HG03025 (cell line): ENCODE data around the gene TMEM184A.
A peak's percentile ranks its signal among the peaks of the same experiment; 100 is the strongest.

Experiments
- ATAC-seq: cut with Tn5 transposase; IDR thresholded peaks from one replicate; pipeline ENCODE4 v1.9.1; 2021; ENCODE audit warnings: mild to moderate bottlenecking, moderate library complexity; ENCODE audit not compliant: unreplicated experiment, low FRiP score

TMEM184A gene

DNA sequence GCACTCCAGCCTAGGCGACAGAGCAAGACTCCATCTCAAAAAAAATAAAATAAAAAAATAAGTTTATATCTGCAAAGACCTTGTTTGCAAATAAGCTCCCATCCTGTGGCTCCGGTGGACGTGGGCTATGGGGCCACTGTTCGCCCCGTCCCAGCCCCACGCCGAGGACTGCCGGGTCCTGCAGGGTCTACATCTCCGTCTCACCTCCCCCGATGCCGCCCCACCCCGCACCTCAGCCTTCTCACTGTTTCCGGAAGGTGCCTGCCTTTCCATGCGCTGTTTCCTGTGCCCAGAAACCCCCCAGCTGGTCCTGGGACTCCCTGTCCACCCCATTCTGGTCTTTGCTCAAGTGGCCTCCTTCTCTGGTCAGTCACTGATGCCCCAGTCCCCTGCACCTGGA, 46.8 kb downstream of the TMEM184A start:
- ATAC-seq = no peak

DNA sequence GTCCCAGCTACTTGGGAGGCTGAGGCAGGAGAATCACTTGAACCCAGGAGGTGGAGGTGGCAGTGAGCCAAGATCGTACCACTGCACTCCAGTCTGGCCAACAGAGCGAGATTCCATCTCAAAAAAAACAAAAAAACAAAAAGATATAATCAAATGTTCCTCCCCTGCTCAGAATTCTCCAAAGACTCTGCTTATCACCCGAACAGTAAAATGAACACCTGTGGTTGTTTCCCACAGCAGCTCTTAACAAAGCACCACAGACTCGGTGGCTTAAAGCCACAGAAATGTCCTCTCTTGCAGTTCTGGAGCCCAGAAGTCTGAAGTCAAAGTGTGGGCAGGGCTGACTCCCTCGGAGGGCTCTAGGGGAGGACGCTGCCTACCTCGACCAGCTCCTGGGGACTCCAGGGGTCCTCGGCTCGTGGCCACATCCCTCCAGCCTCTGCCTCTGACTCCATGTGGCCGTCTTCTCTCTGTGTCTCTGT, 47.7 kb downstream of the TMEM184A start:
- ATAC-seq = no peak

DNA sequence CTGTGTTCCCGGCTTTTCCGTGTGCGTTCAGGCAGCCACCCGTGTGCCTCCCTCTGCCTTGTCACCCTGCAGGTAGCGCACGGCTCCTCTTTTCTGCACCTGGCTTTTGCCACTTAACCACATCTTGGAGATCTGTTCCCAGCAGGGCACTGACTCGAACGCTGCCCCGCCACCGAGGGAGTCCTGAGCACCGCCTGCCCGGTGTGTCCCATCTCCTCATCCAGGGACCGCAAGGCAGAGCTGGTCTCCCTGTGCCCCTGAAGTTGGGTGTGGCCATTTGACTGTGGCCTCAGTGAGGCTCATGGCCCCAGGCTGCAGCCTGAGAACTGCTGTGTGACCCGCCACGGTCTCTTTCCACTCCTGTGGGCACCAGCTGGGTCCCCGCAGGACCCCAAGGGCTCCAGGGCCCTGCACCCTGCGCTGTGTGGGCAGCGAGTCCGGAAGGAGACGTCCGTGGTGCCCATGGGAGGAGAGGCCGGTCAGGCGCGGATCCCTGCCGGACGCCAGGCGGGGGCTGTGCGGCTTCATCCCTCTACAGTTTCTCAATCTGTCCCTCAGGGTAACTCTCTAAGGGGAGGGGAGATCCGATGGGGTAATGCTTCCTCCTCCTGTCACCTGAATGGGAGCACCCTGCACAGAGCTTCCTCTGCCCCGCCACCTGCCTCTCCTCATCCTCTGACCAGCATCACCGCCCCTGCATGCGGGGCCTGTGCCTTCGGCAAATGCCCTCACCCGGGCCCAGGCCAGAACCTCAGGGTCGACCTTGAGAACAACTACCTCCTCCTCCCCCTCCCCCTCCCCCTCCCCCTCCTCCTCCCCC, 50.1 kb downstream of the TMEM184A start:
- no peak for ATAC-seq

DNA sequence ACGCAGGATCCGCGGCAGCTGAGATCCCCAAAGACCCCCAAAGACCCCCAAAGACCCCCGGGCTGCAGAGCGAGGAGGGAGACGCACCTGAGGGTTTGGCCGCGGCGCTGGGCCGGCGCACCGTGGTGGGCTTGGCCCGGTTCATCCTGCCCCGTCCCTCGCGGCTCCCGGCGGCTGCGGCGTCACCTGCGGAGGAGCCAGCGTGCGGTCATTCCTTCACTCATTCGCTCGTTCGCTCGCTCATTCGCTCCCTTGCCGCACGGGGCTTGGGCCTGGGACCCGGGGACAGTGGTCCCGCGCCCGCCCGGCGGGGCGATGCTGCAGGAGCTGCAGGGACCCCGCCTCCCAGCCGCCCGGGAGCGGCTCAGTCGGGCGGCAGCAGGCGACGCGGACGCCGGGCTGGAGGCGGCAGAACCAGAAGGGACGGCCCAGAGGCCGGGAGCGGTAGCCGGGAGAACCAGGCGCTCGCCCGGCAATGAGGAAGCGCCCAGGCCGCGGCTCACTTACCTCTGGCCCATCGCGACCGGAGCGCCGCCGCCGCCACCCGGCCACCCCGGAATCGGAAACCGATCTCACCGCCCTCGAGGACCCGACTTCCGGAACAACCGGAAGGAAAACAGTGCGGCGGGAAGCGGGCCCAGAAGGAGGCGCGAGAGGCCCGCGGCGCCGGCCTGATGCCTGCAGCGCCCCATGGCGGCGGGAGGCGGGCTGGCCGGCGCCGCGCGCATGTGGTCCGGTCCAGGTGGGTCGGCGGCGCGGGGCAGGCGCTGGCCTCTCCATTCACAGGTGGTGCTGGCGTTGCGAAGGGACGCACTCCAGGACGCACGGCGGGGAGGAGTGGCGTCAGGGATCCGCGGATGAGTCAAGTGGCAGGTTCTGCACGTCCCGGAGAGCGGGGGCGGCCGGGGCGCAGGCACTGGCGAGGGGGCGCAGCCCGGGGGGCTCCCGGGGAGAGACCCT, 51.9 kb downstream of the TMEM184A start, which contains the start of gene INTS1:
Gene INTS1 (minus strand): TSS at position 574 of the 960 bp plus-strand sequence. CDS start 429 bp downstream, at position 145.
- ATAC-seq = peak; percentile 81

DNA sequence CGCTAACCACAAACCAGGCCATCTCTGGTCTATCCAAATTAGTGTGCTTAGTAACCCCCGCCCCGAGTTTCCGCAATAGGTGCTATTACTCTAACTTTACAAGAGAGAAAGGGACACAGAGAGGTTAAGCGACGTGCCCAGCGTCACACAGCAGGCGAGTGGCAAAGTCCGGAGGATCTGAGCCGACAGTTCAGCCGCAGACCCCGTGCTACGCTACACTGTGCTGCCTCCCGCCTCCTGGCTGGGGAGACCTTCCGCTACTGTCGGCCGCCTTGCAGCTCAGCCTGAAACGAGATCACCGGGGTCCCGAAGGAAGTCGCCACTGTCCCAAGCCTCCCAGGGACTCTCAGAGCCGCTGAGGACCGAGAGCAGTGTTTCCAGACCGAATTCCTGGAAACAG, 52.6 kb downstream of the TMEM184A start:
- ATAC-seq = no peak

DNA sequence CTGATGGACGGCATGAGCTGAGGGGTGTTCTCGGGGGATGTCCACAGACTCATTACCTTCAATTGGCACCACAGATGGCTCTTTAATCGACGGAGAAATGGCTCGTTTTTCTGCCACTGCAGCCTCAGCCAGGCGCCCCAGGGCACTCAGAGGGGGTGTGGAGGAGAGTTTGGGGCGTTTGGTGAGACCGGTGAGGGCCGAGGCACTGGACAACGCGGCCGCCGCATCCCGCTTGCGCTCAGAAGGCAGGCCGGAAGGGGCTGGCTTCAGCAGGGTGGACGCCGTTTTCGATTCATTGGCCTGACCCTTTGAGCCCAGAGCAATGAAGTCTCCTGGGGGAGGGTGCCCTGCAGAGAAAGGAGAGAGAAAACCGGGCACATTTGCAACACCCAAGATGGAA, 53.2 kb downstream of the TMEM184A start:
- no peak for ATAC-seq

DNA sequence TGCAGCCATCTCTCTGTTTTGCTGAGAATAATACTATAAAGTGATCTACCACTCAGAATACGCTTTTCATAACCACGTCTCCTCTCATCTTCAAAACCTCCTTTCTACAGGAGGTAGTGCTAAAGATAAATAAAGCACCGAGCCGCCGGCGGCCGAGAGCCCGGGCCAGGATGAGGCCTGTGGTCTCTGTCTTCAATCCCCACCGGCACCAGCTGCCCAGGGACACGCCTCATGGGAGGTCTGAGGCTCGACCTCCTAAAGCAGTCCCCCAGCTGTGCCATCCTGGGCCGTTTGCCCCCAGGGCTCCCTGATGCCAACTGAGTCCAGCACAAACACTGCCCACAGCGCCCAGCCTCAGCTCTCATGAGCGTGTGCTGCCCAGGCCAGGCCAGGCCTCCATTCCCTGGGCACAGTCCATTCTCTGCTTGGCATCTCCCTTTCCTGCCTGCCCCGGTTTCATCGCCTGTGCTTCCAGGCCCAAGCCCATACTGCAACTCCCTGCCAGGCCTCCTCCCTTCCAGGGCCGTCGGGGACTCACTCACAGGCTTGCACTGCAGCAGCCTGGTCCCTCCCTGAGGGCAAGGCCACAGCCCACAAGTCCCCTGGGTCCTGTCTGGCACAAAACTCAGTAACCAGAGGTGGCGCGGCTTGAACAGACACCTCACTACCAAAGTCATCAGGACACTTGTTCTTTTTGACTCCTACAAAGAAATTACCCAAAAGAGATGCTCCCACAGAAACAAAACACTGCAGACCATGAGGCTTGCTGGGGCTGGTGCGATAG, 54.3 kb downstream of the TMEM184A start:
- no peak for ATAC-seq

DNA sequence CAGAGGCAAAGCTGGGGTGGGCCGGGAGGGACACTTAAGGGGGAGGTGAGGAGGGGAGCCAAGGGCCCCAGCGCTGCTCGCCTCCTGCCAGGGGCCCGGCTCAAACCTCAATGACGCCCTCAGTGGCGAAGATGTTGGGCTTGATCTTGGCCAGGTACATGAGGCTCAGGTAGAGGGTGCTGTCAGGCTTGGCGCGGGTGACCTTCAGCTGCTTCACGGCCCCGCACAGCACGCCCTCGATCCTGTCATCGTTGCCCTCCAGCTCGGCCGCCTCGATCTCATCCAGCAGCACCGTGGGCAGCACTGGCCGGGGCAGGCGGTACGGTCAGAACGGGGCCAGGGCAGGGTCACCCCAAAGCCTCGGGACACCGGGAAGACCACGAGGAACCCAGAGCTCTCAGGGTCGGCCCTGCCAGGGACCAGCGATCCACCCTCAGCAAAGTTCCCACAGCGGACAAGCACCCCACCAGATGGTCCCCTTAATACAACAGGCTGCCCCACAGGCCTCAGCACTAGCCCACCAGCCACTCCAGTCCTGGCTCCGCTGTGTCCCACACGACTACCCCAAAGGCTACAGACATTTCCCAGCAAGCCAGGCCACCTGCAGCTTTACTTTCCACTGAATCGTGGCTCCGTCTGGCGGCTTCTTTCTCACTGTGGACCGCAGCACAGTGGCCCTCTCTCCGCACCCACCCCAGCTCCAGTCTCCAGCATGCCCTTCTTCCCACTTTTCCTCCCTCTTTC, 55.8 kb downstream of the TMEM184A start:
- ATAC-seq = no peak

DNA sequence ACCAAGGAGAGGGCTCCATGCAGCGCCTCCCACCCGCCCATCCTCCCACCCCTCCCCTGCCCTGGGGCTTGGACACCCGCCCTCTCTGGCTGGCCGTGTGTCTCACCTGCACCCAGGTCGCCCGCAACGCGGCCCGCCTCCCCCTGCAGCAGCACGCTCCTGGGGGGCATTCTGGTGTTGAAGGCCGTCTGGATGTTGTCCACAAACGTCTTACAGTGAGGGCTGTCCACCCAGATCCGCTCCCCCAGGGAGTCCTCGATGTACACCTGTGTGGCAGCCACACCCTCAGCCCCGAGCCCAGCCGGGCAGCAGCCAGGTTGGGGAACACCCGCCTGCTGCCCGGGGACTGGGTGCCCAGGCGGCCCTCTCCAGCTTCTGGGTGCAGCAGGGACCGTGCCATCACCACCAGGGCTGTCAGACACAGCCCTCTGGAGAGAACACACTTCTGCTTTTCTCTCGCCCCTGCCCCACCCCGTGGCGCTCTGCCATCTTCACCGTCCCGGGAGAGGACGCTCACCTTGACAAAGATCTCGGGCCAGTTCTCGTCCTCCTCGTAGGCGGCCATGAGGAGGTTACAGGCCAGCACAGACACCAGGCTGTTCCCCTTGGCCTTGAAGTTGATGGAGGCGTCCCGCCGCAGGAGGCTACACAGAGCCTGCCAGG, 56.5 kb downstream of the TMEM184A start:
- ATAC-seq = no peak

DNA sequence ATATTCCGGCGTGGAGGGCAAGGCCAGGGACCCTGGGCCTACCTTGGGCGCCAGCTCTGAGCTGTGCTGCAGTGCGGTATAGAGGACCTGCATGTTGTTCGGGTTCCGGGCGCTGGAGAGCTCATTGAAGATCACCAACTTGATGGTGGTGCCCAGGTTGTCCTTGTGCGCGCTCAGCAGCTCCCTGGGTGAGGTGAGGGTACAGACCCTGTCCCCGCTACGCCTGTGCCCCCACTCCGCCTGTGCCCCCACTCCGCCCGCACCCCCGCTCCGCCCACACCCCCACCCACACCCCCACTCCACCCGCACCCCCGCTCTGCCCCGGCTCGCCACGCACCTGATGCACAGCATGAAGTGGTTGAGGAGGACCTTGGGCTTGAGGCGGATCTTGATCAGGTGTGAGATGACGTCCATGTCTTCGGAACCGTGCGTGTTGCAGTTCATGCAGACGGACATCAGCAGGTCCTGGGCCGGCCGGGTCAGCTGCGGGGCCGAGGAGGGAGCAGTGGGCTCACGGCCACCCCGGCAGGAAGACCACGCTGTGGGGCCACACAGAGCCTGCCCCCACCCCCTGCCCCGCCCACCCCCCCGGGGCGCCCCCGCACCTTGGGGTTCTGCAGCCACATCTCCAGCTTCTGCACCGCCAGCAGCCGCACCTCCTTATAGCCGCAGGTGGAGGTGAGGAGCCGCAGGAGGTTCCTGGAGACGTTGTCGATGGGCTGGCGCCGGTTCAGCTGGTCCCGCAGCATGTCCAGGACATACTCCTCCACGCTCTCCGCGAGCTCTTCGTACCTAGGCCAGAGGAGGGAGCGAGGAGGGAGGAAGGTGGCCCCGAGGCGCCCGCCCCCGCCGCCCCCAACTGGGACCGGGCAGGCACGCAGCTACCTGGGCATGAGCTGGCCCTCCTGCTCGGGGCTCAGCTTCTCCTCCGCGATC, 57.4 kb downstream of the TMEM184A start:
- ATAC-seq = no peak

DNA sequence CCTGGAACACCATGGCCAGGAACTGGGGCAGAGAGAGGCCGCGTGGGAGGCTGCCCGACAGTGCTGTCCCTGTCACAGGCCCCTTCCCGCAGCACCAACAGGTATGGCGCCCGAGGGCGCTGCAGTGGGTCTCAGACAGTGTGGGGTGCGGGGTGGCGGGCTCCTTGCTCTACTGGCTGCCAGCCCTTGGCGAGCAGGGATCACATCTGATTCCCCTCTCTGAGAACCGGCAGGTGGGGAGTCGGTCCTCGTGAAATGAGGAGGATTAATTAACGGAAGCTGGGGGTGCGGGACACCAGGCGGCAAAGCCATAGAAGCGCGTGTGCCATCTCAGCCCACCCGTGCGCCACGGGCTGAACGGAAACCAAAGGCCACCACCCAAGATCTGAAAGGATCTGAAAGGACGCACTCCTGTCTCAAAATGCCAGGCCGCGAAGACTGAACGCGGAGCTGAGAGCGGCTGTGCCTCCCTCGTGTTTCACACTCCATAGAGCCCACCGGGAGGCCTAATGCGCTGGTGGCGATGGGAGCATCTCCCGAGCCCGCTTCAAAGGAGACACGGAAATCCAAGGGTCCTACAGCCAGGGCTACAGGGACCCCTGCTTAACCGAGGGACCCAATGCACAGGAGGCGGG, 58.6 kb downstream of the TMEM184A start:
- no peak for ATAC-seq

DNA sequence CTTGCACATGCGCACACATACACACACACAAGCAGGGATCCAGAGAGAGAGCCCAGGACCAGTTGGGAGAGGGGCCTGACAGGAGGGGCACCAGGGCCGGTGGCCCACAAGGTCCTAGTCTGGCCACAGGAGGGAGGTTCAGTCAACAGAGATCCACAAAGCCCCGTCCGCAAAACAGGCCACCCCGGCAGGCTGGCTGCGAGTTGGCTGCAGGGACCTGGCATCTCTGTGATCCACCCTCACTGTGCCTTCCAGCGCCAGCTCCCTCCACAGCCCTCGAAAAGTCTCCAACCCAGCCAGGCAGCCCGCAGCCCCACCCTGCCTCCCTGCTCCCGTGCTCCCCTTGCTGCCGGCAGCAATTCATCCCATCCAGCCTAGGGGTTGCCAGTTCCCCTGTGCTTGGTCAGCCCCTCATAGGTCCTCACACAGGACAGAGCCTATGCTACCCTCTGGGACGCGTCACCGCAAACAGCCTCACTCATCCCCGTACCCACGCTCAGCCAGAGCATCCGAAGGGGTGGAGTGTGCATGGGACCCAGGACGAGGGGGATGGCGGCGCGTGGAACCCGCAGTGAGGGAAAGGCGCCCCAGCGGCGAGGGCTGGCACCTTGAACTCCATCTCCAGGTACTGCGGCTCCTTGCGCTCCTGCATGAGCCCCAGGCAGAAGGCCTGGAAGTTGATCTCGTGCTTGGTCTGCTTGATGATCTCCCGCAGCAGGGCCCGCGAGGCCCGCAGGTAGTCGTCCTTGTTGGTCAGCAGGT, 59.3 kb downstream of the TMEM184A start:
- ATAC-seq = no peak

DNA sequence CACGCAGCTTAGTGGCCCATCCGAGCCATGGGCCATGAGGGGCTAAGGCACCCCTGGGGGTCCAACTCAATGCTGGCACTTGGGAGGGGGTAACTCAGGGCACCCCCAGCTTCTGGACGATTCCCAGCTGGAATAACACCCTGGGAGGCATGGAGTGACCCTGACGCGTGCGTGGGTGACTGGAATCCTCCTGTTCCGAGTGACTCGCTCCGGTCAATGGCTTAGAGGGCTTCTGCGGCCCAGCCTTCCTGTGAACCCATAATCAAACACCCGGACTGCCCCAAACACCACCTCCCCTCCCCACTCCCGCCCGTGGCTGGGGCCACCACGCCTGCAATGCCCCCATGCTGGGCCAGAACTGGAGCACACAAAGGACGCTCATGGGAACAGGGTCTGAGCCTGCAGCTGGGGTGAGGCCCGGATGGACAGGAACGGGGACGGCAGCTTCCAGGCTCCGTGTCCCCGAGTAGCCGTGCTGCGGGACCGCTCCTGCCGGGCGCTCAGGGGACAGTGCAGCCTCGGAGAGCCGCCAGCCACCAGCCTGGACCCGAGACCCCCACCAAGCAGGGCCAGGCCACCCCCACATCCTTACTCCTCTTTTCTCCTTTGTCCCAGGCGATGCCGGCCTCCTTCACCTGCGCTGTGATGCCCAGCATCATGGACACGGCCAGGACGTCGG, 60.3 kb downstream of the TMEM184A start:
- no peak for ATAC-seq

DNA sequence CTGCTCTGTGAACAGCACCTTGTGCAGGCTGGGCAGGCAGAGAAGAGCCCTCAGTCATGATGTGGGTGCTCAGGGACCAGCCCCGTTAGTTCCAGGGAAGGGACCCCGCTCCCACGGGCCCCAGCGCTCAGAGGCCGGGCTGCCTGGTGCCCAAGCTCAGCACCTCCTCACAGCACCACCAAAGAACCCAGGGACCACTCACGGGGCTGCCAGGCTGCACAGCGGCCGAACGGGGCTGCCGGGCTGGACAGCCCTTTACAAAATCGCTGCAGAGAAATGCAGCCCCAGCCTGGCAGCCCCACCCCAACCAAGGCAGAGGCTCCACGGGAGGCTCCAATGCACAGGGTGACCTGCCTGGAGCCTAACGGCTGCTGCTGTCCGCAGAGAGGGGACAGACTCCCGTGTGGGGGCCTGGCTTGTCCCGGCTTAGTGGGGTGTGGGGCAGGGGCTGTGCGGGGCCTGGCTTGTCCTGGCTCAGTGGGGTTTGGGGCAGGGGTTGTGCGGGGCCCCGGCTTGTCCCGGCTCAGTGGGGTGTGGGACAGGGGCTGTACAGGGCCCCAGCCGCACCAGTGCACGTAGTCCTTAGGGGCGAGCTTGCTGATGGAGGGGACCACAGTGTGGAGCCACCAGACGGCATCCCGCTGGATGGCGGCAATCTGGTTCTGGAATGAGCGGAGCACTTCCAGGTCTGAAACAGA, 61.0 kb downstream of the TMEM184A start:
- no peak for ATAC-seq

DNA sequence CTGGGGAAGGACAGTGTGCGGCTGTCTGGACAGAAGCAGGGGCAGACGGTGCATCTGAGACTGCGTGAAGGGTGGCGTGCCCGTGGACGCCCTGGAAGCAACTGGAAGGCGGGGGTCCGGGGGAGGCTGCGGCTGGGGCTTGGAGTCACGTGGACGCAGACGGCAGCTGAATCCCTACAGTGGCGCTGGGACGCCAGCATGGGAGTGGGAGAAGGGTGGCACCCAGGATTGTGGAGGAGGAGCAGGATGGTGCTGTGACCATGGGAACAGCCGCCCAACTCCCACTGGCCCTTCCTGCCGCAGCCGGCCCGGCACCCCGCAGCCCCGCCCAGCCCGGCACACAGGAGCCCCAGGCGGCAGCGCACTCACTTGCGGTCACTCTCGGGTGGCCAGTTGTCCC, 61.6 kb downstream of the TMEM184A start:
- no peak for ATAC-seq

DNA sequence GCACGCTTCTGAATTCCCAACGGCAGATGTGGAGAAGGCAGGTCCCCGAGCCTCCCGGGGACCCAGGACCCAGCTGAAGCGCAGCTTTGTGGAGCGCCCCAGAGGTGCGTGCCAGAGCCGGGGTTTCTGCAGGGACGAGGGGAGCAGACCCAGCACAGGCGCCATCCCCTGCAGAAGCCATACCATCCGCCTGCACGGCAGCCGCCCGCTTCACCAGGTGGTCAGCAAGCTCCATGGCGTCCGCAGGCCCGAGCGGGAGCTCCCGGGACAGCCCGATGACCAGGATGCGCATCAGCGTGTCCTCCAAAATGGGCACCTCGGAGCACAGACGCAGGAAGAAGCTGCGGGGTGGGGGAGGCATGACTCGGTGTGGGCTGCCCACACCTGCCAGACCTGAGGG, 62.4 kb downstream of the TMEM184A start:
- ATAC-seq = no peak
